ENCODE results near the gene EID2. TPM values are rescaled to one million over a fixed set of nuclear protein-coding genes. Genes with fewer than 3 reads are reported as not detected.
A peak's percentile ranks its signal among the peaks of the same experiment; 100 is the strongest.

EID2 gene
- total and polyA plus RNA-seq, 3 experiments from 2014 or later = 14.0 to 29.2 (median 15.4) TPM

DNA sequence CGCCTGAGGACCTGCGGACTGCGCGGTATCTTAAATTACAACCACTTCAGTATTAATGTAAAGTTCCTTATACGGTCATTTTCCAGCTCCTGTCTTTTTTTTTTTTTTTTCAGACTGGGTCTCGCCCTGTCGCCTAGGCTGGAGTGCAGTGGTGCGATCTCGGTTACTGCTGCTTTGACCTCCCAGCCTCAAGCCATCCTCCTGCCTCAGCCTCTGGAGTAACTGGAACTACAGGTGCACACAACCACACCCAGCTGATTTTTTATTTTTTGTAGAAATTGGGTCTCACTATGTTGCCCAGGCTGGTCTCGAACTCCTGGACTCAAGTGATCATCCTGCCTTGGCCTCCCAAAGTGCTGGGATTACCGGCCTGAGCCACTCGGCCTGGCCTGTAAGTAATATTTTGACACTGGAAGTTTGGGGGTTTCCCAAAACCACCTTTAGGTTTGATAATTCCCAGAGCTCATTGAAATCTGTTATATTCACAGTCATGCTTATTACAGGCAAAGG, 6.9 kb downstream of the EID2 start:
- ChIA-PET POLR2A (interaction anchor here (0.6 to 1.6 kb wide), 4 partner anchors 53 to 97 kb away, joined by 3 to 9 read pairs (median 4); partner anchors contain the start of genes RPS16, SUPT5H and TIMM50), CTCF (interaction anchor here (0.7 to 3.2 kb wide), 20 partner anchors 8 to 439 kb away, joined by 3 to 22 read pairs (median 6); partner anchors contain the start of genes DLL3, MED29, PAF1 and PLEKHG2)
- Mint-ChIP-seq H3K9me3 (no peaks in the 10 kb centered on the region), H3K27me3 (peaks cover 0 to 2% of the 10 kb centered on the region in 2 donors), H3K27ac (peak overlapping the region in 7 of 8 donors; percentile 63 to 96 (median 92)), H3K4me1 (peaks cover 28 to 50% (median 45%) of the 10 kb centered on the region in 3 donors), H3K4me3 (peak overlapping the region; percentile 89 to 100 (median 93)), H3K36me3 (peaks cover 0 to 14% (median 0%) of the 10 kb centered on the region in 3 donors)
- H3K36me3 ChIP-seq (ENCODE audit: insufficient read depth, low read length) = no peaks in the 10 kb centered on the region
- peaks cover 18% of the 10 kb centered on the region for H3K4me1 ChIP-seq (ENCODE audit: insufficient read depth, low read length)
- DNase-seq = peak in 1 of 5 donors; percentile 20
- no peaks in the 10 kb centered on the region for H3K27me3 ChIP-seq (ENCODE audit: insufficient read depth, low read length, poor library complexity, severe bottlenecking)
- peak overlapping the region; percentile 95 for H3K4me3 ChIP-seq (ENCODE audit: low read length)
- no peak overlapping the region for H3K27ac ChIP-seq (ENCODE audit: low read depth, low read length)
- H3K9me3 ChIP-seq (ENCODE audit: low read length) = no peaks in the 10 kb centered on the region

- H3K27ac Mint-ChIP-seq = peak within 1 kb of the TSS; percentile 79 to 96 (median 92)
- Histone ChIP-seq H3K4me1 (ENCODE audit: insufficient read depth, low read length) (peaks cover 14% of the 10 kb centered on the region), H3K36me3 (ENCODE audit: insufficient read depth, low read length) (no peaks in the 10 kb centered on the region), H3K4me3 (ENCODE audit: low read length) (peak within 1 kb of the TSS; percentile 95), H3K27me3 (ENCODE audit: insufficient read depth, low read length, poor library complexity, severe bottlenecking) (no peaks in the 10 kb centered on the region), H3K9me3 (ENCODE audit: low read length) (no peaks in the 10 kb centered on the region), H3K27ac (ENCODE audit: low read depth, low read length) (peak within 1 kb of the TSS; percentile 73)
- H3K4me3 Mint-ChIP-seq = peak within 1 kb of the TSS; percentile 89 to 100 (median 93)
- ChIA-PET POLR2A (interaction anchor here (0.6 to 1.6 kb wide), 6 partner anchors 52 to 142 kb away, joined by 3 to 9 read pairs (median 3); partner anchors contain the start of genes MED29, PAF1, RPS16 and SUPT5H), CTCF (interaction anchor here (0.7 to 3.2 kb wide), 18 partner anchors 9 to 423 kb away, joined by 3 to 22 read pairs (median 6); partner anchors contain the start of genes DLL3, MED29, PAF1 and PLEKHG2)
- peaks cover 0 to 11% (median 0%) of the 10 kb centered on the region in 3 donors for H3K36me3 Mint-ChIP-seq
- H3K27me3 Mint-ChIP-seq = peaks cover 0 to 2% of the 10 kb centered on the region in 2 donors
- DNase-seq = peak; percentile 91 to 97 (median 93)
- no peaks in the 10 kb centered on the region for H3K9me3 Mint-ChIP-seq
- peaks cover 25 to 44% (median 39%) of the 10 kb centered on the region in 3 donors for H3K4me1 Mint-ChIP-seq
Measured at GRCh38 chr19:39532233-39533002, 7.5 kb downstream of the EID2 start, which contains the start of gene EID2B. Gene EID2B (minus strand): TSS chr19:39532852. CDS start chr19:39532802, 50 bp downstream.

DNA sequence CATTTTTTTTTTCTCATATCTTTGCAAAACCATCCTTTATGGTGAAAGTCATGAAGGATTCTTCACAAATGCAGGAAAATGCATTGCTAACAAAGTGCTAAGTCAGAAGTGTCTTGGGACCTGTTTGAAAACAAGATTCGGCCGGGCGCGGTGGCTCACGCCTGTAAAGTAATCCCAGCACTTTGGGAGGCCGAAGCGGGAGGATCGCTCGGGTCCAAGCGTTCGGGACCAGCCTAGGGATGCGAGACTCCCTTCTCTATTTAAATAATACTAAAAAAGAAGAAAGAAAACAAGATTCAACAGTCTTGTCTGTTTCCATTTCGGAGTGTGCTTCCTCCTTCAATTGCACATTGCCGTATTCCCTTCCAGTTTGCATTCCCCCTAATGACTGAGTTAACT, 8.1 kb downstream of the EID2 start:
- Mint-ChIP-seq H3K36me3 (peaks cover 0 to 11% (median 0%) of the 10 kb centered on the region in 3 donors), H3K9me3 (no peaks in the 10 kb centered on the region), H3K27ac (peak overlapping the region; percentile 78 to 95 (median 87)), H3K27me3 (peaks cover 0 to 2% of the 10 kb centered on the region in 2 donors), H3K4me1 (peaks cover 22 to 39% (median 36%) of the 10 kb centered on the region in 3 donors), H3K4me3 (peak overlapping the region; percentile 89 to 100 (median 93))
- H3K4me1 ChIP-seq (ENCODE audit: insufficient read depth, low read length) = peaks cover 14% of the 10 kb centered on the region
- peak overlapping the region; percentile 73 for H3K27ac ChIP-seq (ENCODE audit: low read depth, low read length)
- no peaks in the 10 kb centered on the region for H3K36me3 ChIP-seq (ENCODE audit: insufficient read depth, low read length)
- H3K27me3 ChIP-seq (ENCODE audit: insufficient read depth, low read length, poor library complexity, severe bottlenecking) = no peaks in the 10 kb centered on the region
- ChIA-PET POLR2A (interaction anchor here (0.7 to 1.6 kb wide), 4 partner anchors 86 to 141 kb away, joined by 3 to 9 read pairs (median 3); partner anchors contain the start of genes MED29, PAF1, RPS16 and SUPT5H), CTCF (interaction anchor here (0.8 to 3.2 kb wide), 8 partner anchors 19 to 422 kb away, joined by 3 to 22 read pairs (median 9); partner anchors contain the start of genes DLL3 and RPS16)
- no peak for DNase-seq
- no peaks in the 10 kb centered on the region for H3K9me3 ChIP-seq (ENCODE audit: low read length)
- peak overlapping the region; percentile 95 for H3K4me3 ChIP-seq (ENCODE audit: low read length)

DNA sequence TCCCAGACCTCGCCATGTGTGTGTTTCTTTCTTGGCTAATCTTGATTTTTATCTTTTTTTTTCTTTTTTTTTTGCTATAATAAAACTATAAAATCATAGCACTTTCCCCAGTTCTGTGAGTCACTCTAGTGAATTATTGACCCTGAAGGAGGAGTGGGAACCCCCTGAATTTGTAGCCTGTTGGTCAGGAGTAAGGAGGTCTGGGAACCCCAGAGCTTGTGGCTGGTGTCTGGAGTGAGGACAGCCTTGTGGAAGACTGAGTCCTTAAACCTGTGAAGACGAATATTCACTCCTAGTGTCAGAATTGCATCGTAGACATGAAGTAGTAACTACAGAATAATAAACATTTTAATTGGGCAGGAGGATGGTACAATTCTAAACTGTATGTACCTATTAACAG, 14.8 kb downstream of the EID2 start:
- no peaks in the 10 kb centered on the region for H3K9me3 Mint-ChIP-seq
- no peaks in the 10 kb centered on the region for H3K36me3 ChIP-seq (ENCODE audit: insufficient read depth, low read length)
- H3K4me1 ChIP-seq (ENCODE audit: insufficient read depth, low read length) = no peaks in the 10 kb centered on the region
- H3K27me3 Mint-ChIP-seq = no peaks in the 10 kb centered on the region
- ChIA-PET POLR2A (no interaction called here), CTCF (interaction anchor here (1.1 to 1.3 kb wide), 2 partner anchors 9 to 403 kb away, joined by 3 read pairs; no protein-coding TSS in a partner anchor)
- H3K27ac ChIP-seq (ENCODE audit: low read depth, low read length) = no peak overlapping the region
- H3K4me3 Mint-ChIP-seq = no peak overlapping the region
- no peaks in the 10 kb centered on the region for H3K27me3 ChIP-seq (ENCODE audit: insufficient read depth, low read length, poor library complexity, severe bottlenecking)
- peaks cover 0 to 5% (median 0%) of the 10 kb centered on the region in 3 donors for H3K36me3 Mint-ChIP-seq
- no peak for DNase-seq
- H3K9me3 ChIP-seq (ENCODE audit: low read length) = no peaks in the 10 kb centered on the region
- peak overlapping the region in 1 of 8 donors; percentile 33 for H3K27ac Mint-ChIP-seq
- H3K4me1 Mint-ChIP-seq = peaks cover 6 to 8% (median 6%) of the 10 kb centered on the region in 3 donors
- no peak overlapping the region for H3K4me3 ChIP-seq (ENCODE audit: low read length)

DNA sequence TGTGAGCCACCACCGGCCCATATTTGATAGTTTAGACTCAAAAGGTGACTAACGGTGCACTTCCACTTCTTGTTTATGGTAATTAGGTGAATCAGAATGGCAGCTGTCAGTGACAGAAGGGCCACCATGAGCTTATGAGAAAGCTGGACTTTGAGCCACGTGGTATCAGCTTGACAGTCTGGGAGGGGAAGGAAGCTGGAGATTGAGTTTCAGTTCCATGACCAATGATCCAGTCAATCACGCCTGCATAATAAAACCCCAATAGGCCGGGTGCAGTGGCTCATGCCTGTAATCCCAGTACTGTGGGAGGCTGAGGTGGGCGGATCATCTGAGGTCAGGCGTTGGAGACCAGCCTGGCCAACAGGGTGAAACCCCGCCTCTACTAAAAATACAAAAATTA, 15.5 kb downstream of the EID2 start:
- H3K4me1 Mint-ChIP-seq = peaks cover 6% of the 10 kb centered on the region in 3 donors
- H3K36me3 ChIP-seq (ENCODE audit: insufficient read depth, low read length) = no peaks in the 10 kb centered on the region
- no peaks in the 10 kb centered on the region for H3K9me3 ChIP-seq (ENCODE audit: low read length)
- H3K27ac Mint-ChIP-seq = no peak overlapping the region
- H3K4me1 ChIP-seq (ENCODE audit: insufficient read depth, low read length) = no peaks in the 10 kb centered on the region
- H3K27me3 Mint-ChIP-seq = no peaks in the 10 kb centered on the region
- no peak for DNase-seq
- peaks cover 0 to 5% (median 0%) of the 10 kb centered on the region in 3 donors for H3K36me3 Mint-ChIP-seq
- ChIA-PET POLR2A (interaction anchor here (0.6 kb wide), 1 partner anchor 79 kb away, joined by 5 read pairs; the partner anchor contains the start of gene SUPT5H), CTCF (interaction anchor here (1.1 to 1.3 kb wide), 2 partner anchors 10 to 402 kb away, joined by 3 read pairs; no protein-coding TSS in a partner anchor)
- no peaks in the 10 kb centered on the region for H3K9me3 Mint-ChIP-seq
- no peak overlapping the region for H3K4me3 Mint-ChIP-seq
- H3K4me3 ChIP-seq (ENCODE audit: low read length) = no peak overlapping the region
- no peak overlapping the region for H3K27ac ChIP-seq (ENCODE audit: low read depth, low read length)
- no peaks in the 10 kb centered on the region for H3K27me3 ChIP-seq (ENCODE audit: insufficient read depth, low read length, poor library complexity, severe bottlenecking)

GRCh38 chr19:39520541-39521484, 19.1 kb downstream of the EID2 start:
- CTCF ChIA-PET = interaction anchor here (0.9 kb wide), 1 partner anchor 21 kb away, joined by 3 read pairs; no protein-coding TSS in a partner anchor
- Histone ChIP-seq H3K36me3 (ENCODE audit: insufficient read depth, low read length) (no peaks in the 10 kb centered on the region), H3K27me3 (ENCODE audit: insufficient read depth, low read length, poor library complexity, severe bottlenecking) (peaks cover 13% of the 10 kb centered on the region), H3K4me1 (ENCODE audit: insufficient read depth, low read length) (peaks cover 5% of the 10 kb centered on the region), H3K4me3 (ENCODE audit: low read length) (no peak overlapping the region), H3K9me3 (ENCODE audit: low read length) (no peaks in the 10 kb centered on the region), H3K27ac (ENCODE audit: low read depth, low read length) (peak overlapping the region; percentile 38)
- H3K4me3 Mint-ChIP-seq = no peak overlapping the region
- DNase-seq = no peak
- peak overlapping the region in 1 of 8 donors; percentile 47 for H3K27ac Mint-ChIP-seq
- H3K27me3 Mint-ChIP-seq = peaks cover 24 to 25% of the 10 kb centered on the region in 2 donors
- H3K36me3 Mint-ChIP-seq = peaks cover 0 to 4% (median 0%) of the 10 kb centered on the region in 3 donors
- no peaks in the 10 kb centered on the region for H3K9me3 Mint-ChIP-seq
- POLR2A ChIA-PET = no interaction called here
- H3K4me1 Mint-ChIP-seq = peaks cover 5 to 7% (median 7%) of the 10 kb centered on the region in 3 donors

DNA sequence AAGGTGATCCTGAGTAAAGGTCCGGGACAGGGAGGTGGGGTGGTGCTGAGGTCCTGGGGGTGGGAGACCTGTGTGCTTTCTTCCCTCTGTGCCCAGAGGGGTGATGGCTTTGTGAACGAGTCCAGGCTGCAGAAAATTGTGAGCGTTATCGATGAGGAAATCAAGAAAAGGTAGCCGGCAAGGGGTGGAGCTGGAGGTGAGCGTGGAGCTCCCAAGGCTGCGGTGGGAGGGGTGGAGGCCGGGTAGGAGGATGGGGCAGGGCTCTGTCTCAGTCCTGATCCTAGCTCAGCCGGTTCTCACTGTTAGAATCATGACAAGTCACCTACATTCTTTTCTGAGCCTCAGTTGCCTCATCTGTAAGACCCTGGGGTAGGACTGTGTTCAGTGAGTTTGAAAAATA, 21.0 kb downstream of the EID2 start:
- no peak for DNase-seq
- Mint-ChIP-seq H3K36me3 (peaks cover 0 to 4% (median 0%) of the 10 kb centered on the region in 3 donors), H3K27ac (peak overlapping the region in 1 of 8 donors; percentile 33), H3K27me3 (peaks cover 40% of the 10 kb centered on the region in 2 donors), H3K9me3 (no peaks in the 10 kb centered on the region), H3K4me3 (no peak overlapping the region), H3K4me1 (peaks cover 8 to 24% (median 12%) of the 10 kb centered on the region in 3 donors)
- no peak overlapping the region for H3K27ac ChIP-seq (ENCODE audit: low read depth, low read length)
- POLR2A ChIA-PET = no interaction called here
- no peaks in the 10 kb centered on the region for H3K36me3 ChIP-seq (ENCODE audit: insufficient read depth, low read length)
- H3K27me3 ChIP-seq (ENCODE audit: insufficient read depth, low read length, poor library complexity, severe bottlenecking) = peaks cover 31% of the 10 kb centered on the region
- no peak overlapping the region for H3K4me3 ChIP-seq (ENCODE audit: low read length)
- peaks cover 18% of the 10 kb centered on the region for H3K4me1 ChIP-seq (ENCODE audit: insufficient read depth, low read length)
- H3K9me3 ChIP-seq (ENCODE audit: low read length) = no peaks in the 10 kb centered on the region
- CTCF ChIA-PET = interaction anchor here (1.1 kb wide), 1 partner anchor 12 kb away, joined by 4 read pairs; no protein-coding TSS in a partner anchor
